ENCODE measurements around the gene CNTN6. TPM values are rescaled to one million over a fixed set of nuclear protein-coding genes. Genes with fewer than 3 reads are reported as not detected.

CNTN6 gene
- total RNA-seq, 4 donors from 2014 or later = not detected

DNA sequence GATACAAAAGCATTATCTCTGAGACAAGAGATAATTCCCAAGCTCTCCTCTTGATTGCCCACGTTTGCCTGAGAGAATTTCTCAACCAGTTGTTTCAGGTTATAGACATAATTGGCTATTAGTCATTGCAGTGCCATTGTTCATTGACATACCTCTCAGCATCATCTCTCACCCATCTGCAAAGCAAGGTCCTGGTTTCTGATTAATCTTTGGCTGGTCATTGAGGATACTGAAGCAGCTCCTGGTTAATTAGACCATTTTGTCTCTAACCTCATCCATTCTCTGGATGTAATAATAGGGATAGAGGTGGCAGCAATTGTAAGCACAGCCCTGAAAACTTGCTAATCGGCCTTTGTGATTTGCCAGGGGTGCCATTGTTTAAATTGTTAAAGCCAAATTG lies 104.2 kb downstream of the CNTN6 start:
- H3K4me3 ChIP-seq (ENCODE audit: low read depth, poor library complexity, severe bottlenecking) = no peak overlapping the region
- DNase-seq (ENCODE audit: low spot score in 2 of 2) = no peak
- intact Hi-C loops (cut with DNase I; ENCODE audit: low total_unique reads) = no loop called here
- TF ChIP-seq POLR2A (IDR thresholded peaks at IDR 0.05) = no peak
- WGBS, 2 donors = 59 to 68% methylated on average over 2 of the region's 2 CpGs

- H3K4me3 ChIP-seq (ENCODE audit: low read depth, poor library complexity, severe bottlenecking) = no peak overlapping the region
- no peak for DNase-seq (ENCODE audit: low spot score in 2 of 2)
- TF ChIP-seq, protein P1, sequence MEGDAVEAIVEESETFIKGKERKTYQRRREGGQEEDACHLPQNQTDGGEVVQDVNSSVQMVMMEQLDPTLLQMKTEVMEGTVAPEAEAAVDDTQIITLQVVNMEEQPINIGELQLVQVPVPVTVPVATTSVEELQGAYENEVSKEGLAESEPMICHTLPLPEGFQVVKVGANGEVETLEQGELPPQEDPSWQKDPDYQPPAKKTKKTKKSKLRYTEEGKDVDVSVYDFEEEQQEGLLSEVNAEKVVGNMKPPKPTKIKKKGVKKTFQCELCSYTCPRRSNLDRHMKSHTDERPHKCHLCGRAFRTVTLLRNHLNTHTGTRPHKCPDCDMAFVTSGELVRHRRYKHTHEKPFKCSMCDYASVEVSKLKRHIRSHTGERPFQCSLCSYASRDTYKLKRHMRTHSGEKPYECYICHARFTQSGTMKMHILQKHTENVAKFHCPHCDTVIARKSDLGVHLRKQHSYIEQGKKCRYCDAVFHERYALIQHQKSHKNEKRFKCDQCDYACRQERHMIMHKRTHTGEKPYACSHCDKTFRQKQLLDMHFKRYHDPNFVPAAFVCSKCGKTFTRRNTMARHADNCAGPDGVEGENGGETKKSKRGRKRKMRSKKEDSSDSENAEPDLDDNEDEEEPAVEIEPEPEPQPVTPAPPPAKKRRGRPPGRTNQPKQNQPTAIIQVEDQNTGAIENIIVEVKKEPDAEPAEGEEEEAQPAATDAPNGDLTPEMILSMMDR (IDR thresholded peaks at IDR 0.05) = no peak
- TF ChIP-seq POLR2A (IDR thresholded peaks at IDR 0.05) = no peak
- 74 to 100% methylated on average over 1 of the region's 1 CpG for WGBS, 2 donors
- intact Hi-C loops (cut with DNase I; ENCODE audit: low total_unique reads) = no loop called here
These were observed 107.5 kb downstream of the CNTN6 start for GRCh38 chr3:1200371-1200770.

DNA sequence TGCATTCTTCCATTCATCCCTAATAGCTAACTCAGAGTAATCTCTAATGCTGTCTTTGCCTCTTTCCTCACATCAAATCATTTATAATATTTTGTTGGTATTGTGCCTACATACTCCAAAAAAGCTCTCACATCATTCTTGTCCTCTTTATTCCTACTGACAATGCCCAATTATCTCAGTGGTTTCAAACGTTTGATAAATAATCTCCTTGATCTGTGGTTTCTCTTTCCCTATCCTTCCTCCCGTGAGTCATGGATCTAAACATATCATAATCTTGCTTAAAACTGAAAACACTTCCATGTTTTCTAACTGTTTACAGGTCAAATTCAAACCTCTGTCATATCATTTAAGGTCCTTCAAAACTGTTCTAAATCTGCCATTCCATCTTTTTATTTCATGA lies 115.1 kb downstream of the CNTN6 start:
- H3K4me3 ChIP-seq (ENCODE audit: low read depth, poor library complexity, severe bottlenecking) = no peak overlapping the region
- intact Hi-C loops (cut with DNase I; ENCODE audit: low total_unique reads) = no loop called here
- DNase-seq (ENCODE audit: low spot score in 2 of 2) = no peak
- WGBS, 2 donors = 20 to 24% methylated on average over 2 of the region's 2 CpGs
- no peak for TF ChIP-seq POLR2A (IDR thresholded peaks at IDR 0.05)
- TF ChIP-seq, protein P1 (IDR thresholded peaks at IDR 0.05) = no peak

- 72 to 74% methylated on average over 3 of the region's 3 CpGs for whole genome bisulfite sequencing, 2 donors
- DNase-seq (ENCODE audit: low spot score in 2 of 2) = no peak
- H3K4me3 ChIP-seq (ENCODE audit: low read depth, poor library complexity, severe bottlenecking) = no peak overlapping the region
- intact Hi-C loops (cut with DNase I; ENCODE audit: low total_unique reads) = no loop called here
- TF ChIP-seq, protein P1 (IDR thresholded peaks at IDR 0.05) = no peak
- TF ChIP-seq POLR2A (IDR thresholded peaks at IDR 0.05) = no peak
These were observed 122.1 kb downstream of the CNTN6 start for GRCh38 chr3:1214933-1215332.

- no peak overlapping the region for H3K4me3 ChIP-seq (ENCODE audit: low read depth, poor library complexity, severe bottlenecking)
- no peak for TF ChIP-seq POLR2A (IDR thresholded peaks at IDR 0.05)
- TF ChIP-seq, protein P1 (IDR thresholded peaks at IDR 0.05) = no peak
- DNase-seq (ENCODE audit: low spot score in 2 of 2) = no peak
- WGBS, 2 donors = 26 to 30% methylated on average over 1 of the region's 1 CpG
- intact Hi-C loops (cut with DNase I; ENCODE audit: low total_unique reads) = no loop called here
These were observed 124.0 kb downstream of the CNTN6 start for GRCh38 chr3:1216856-1217255.

GRCh38 chr3:1227111-1227510 lies 134.3 kb downstream of the CNTN6 start:
- intact Hi-C loops (cut with DNase I; ENCODE audit: low total_unique reads) = no loop called here
- 61 to 82% methylated on average over 3 of the region's 3 CpGs for WGBS, 2 donors
- DNase-seq (ENCODE audit: low spot score in 2 of 2) = no peak
- TF ChIP-seq, protein P1 (IDR thresholded peaks at IDR 0.05) = no peak
- TF ChIP-seq POLR2A (IDR thresholded peaks at IDR 0.05) = no peak
- no peak overlapping the region for H3K4me3 ChIP-seq (ENCODE audit: low read depth, poor library complexity, severe bottlenecking)

All from lower leg skin (tissue), 4 donors.